K562 (cell line): ENCODE results near the gene BBLN. TPM values are rescaled to one million over a fixed set of nuclear protein-coding genes. Genes with fewer than 3 reads are reported as not detected.

Experiments used
- ATF1 ChIP-seq, 2 experiments: fragments of 450-650 bp in 1 of 2; IDR thresholded peaks; 2 replicates each; pipeline ENCODE4 v1.6.1; 2016; ENCODE audit warnings: missing compliant biosample characterization in 1 of 2, missing genetic modification characterization in 1 of 2
- CBFA2T3 ChIP-seq: fragments of 450-650 bp; IDR thresholded peaks from 2 replicates; pipeline ENCODE4 v1.6.1; 2017
- DPF2 ChIP-seq: fragments of 450-650 bp; IDR thresholded peaks from 2 replicates; pipeline ENCODE4 v1.6.1; 2016
- ELF2 ChIP-seq: fragments of 250-450 bp; sonication (Bioruptor Pico); IDR thresholded peaks from 2 replicates; pipeline ENCODE4 v1.5.0; 2021; ENCODE audit warnings: mild to moderate bottlenecking
- FOXM1 ChIP-seq, 2 experiments: fragments of 450-650 bp in 1 of 2; sonication (generic) in 1 of 2; formaldehyde crosslinking in 1 of 2; IDR thresholded peaks; 2 replicates each; pipeline versions ENCODE4 v1.6.1 to v1.9.0; 2017 to 2022; ENCODE audit warnings: low read depth in 2 of 2, mild to moderate bottlenecking in 2 of 2, missing genetic modification reagents in 1 of 2, moderate library complexity in 1 of 2
- NR2C1 ChIP-seq, 2 experiments: fragments of 450-650 bp; IDR thresholded peaks; 2 replicates each; pipeline ENCODE4 v1.6.1; 2017; ENCODE audit warnings: mild to moderate bottlenecking in 2 of 2, antibody characterized with exemption in 1 of 2, inconsistent platforms in 1 of 2, missing compliant biosample characterization in 1 of 2, missing genetic modification characterization in 1 of 2
- WHSC1 ChIP-seq: IDR thresholded peaks from one replicate; pipeline ENCODE4 v1.6.1; 2012; ENCODE audit warnings: low read length, control low read depth, inconsistent platforms
- ZBTB8A ChIP-seq: fragments of 450-650 bp; IDR thresholded peaks from 2 replicates; pipeline ENCODE4 v1.6.1; 2018; ENCODE audit warnings: mild to moderate bottlenecking, moderate library complexity; ENCODE audit not compliant: partially characterized antibody
- ZNF668 ChIP-seq: fragments of 250-450 bp; sonication (Bioruptor Pico); IDR thresholded peaks from 2 replicates; pipeline ENCODE4 v1.8.0; 2022; ENCODE audit warnings: mild to moderate bottlenecking, inconsistent platforms
- polyA plus RNA-seq, 8 experiments: library from polyadenylated mRNA; depleted of rRNA in 4 of 8; stranded (reverse) in 5 of 8; unstranded in 3 of 8; fragments of >200 nt; fragmentation: Nextera tagmentation in 2 of 8; fragmentation: Illumina TruSeq in 1 of 8; extraction: Ambion mirVana in 2 of 8; extraction: Trizol in 1 of 8; gene quantifications; 2 replicates each; pipeline versions ENCODE4 v1.2.1 to v1.2.3, GENCODE V29; 2011 to 2014; ENCODE audit warnings: inconsistent platforms in 1 of 8, missing spikeins in 1 of 8
- total RNA-seq, 7 experiments: library from RNA; depleted of rRNA in 6 of 7; stranded (reverse); fragments of >200 nt in 6 of 7; fragmentation: Illumina TruSeq in 2 of 7; extraction: Trizol in 2 of 7; gene quantifications; 2 replicates each; pipeline versions ENCODE4 v1.2.1 to v1.2.3, GENCODE V29; 2011 to 2021; ENCODE audit warnings: low replicate concordance in 1 of 7
- TF ChIP-seq, protein P1 (sequence below): fragments of 450-650 bp; IDR thresholded peaks from 2 replicates; pipeline ENCODE4 v1.6.1; 2016
- TF ChIP-seq, protein P2 (sequence below): IDR thresholded peaks from 2 replicates; pipeline ENCODE4 v1.6.1; 2011; ENCODE audit not compliant: insufficient read length; ENCODE audit errors: extremely low read depth
- TF ChIP-seq, protein P3 (sequence below): fragments of 450-650 bp; IDR thresholded peaks from 2 replicates; pipeline ENCODE4 v1.7.1; 2018; ENCODE audit warnings: mild to moderate bottlenecking, low read depth; ENCODE audit not compliant: partially characterized antibody
- TF ChIP-seq, protein P4 (sequence below): fragments of 450-650 bp; IDR thresholded peaks from 2 replicates; pipeline ENCODE4 v1.6.1; 2016; ENCODE audit warnings: low read depth, mild to moderate bottlenecking, moderate library complexity
- TF ChIP-seq, protein P5 (sequence below): fragments of 450-650 bp; IDR thresholded peaks from 2 replicates; pipeline ENCODE4 v1.6.1; 2016; ENCODE audit warnings: antibody characterized with exemption
- TF ChIP-seq, protein P6 (sequence below): conservative IDR thresholded peaks from 2 replicates; pipeline ENCODE4 v1.6.1; 2011; ENCODE audit warnings: low read depth, mild to moderate bottlenecking, low read length; ENCODE audit not compliant: control insufficient read depth
- TF ChIP-seq, protein P7 (sequence below): sonication (generic); formaldehyde crosslinking; IDR thresholded peaks from 2 replicates; pipeline ENCODE4 v1.8.0; 2022; ENCODE audit warnings: mild to moderate bottlenecking, missing genetic modification reagents

Gene BBLN
- total and polyA plus RNA-seq, 9 of the 15 experiments (the other 6 are each of a cell fraction or from before 2014, with no cell fraction given) = 4.2 to 331 (median 87.1) TPM

DNA sequence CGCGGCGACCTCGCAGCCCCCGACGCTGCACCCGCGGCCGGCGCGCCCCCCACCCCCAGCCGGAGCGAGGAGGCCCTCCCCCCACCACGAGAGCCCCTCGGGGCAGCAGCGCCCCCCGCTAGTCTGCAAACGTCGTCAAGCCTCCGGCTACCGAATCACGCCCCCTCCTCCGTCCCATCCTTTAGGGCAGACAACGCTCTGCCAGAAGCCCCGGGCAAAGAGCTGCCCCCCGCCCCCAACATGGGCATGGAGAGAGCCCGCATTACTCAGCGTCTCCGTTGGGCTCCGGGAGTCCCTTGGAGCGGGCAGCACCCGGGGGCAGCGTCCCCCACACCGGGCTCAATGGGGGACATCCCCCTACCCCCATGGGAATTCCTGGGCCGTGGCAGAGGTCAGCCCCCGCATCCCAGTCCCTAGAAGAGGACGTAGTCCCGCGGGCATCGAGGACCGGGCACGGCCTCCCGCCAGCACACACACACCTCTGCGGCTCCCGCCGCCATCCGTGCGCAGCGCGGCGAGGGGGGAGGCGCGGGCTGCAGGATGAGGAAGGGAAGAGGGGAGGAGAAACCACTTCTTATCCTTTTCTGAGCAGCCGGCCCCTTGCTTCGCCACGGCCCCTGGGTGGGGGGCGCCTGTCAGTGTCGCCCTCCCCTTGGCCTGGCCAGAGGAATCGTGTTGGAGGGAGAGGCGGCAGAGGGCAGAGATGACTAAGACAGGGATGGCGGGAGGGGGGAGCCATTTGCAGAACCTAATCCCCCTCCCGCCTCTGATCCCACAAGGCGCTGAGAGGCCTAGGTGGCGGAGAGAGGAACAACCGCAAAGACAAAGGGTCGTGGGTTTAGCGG lies 43.9 kb downstream of the BBLN start (continued):
- TF ChIP-seq NR2C1 (IDR thresholded peaks at IDR 0.05) = no peak
- TF ChIP-seq NR2C1 (tag; IDR thresholded peaks at IDR 0.05) = no peak
- no peak; the same call in 1 of the 2 replicates for TF ChIP-seq FOXM1 (IDR thresholded peaks at IDR 0.05; ENCODE audit: low read depth)
- TF ChIP-seq FOXM1 (CRISPR knock-in tag; IDR thresholded peaks at IDR 0.05; ENCODE audit: low read depth) = no peak
- TF ChIP-seq, protein P1, sequence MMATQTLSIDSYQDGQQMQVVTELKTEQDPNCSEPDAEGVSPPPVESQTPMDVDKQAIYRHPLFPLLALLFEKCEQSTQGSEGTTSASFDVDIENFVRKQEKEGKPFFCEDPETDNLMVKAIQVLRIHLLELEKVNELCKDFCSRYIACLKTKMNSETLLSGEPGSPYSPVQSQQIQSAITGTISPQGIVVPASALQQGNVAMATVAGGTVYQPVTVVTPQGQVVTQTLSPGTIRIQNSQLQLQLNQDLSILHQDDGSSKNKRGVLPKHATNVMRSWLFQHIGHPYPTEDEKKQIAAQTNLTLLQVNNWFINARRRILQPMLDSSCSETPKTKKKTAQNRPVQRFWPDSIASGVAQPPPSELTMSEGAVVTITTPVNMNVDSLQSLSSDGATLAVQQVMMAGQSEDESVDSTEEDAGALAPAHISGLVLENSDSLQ = no peak
- TF ChIP-seq ATF1 (CRISPR knock-in tag; IDR thresholded peaks at IDR 0.05) = no peak
- peak; percentile 15; the same call in 1 of the 2 replicates for TF ChIP-seq ATF1 (tag; IDR thresholded peaks at IDR 0.05)
- TF ChIP-seq, protein P2, sequence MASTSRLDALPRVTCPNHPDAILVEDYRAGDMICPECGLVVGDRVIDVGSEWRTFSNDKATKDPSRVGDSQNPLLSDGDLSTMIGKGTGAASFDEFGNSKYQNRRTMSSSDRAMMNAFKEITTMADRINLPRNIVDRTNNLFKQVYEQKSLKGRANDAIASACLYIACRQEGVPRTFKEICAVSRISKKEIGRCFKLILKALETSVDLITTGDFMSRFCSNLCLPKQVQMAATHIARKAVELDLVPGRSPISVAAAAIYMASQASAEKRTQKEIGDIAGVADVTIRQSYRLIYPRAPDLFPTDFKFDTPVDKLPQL = no peak
- TF ChIP-seq, protein P3, sequence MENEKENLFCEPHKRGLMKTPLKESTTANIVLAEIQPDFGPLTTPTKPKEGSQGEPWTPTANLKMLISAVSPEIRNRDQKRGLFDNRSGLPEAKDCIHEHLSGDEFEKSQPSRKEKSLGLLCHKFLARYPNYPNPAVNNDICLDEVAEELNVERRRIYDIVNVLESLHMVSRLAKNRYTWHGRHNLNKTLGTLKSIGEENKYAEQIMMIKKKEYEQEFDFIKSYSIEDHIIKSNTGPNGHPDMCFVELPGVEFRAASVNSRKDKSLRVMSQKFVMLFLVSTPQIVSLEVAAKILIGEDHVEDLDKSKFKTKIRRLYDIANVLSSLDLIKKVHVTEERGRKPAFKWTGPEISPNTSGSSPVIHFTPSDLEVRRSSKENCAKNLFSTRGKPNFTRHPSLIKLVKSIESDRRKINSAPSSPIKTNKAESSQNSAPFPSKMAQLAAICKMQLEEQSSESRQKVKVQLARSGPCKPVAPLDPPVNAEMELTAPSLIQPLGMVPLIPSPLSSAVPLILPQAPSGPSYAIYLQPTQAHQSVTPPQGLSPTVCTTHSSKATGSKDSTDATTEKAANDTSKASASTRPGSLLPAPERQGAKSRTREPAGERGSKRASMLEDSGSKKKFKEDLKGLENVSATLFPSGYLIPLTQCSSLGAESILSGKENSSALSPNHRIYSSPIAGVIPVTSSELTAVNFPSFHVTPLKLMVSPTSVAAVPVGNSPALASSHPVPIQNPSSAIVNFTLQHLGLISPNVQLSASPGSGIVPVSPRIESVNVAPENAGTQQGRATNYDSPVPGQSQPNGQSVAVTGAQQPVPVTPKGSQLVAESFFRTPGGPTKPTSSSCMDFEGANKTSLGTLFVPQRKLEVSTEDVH = no peak
- TF ChIP-seq ELF2 (CRISPR knock-in tag) = no peak
- TF ChIP-seq, protein P4, sequence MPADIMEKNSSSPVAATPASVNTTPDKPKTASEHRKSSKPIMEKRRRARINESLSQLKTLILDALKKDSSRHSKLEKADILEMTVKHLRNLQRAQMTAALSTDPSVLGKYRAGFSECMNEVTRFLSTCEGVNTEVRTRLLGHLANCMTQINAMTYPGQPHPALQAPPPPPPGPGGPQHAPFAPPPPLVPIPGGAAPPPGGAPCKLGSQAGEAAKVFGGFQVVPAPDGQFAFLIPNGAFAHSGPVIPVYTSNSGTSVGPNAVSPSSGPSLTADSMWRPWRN = no peak
- TF ChIP-seq, protein P5, sequence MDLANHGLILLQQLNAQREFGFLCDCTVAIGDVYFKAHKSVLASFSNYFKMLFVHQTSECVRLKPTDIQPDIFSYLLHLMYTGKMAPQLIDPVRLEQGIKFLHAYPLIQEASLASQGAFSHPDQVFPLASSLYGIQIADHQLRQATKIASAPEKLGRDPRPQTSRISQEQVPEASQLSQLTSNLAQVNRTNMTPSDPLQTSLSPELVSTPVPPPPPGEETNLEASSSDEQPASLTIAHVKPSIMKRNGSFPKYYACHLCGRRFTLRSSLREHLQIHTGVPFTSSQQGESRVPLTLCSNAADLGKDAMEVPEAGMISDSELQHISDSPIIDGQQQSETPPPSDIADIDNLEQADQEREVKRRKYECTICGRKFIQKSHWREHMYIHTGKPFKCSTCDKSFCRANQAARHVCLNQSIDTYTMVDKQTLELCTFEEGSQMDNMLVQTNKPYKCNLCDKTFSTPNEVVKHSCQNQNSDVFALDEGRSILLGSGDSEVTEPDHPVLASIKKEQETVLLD = peak; percentile 75; the same call in 1 of the 2 replicates
- TF ChIP-seq, protein P6, sequence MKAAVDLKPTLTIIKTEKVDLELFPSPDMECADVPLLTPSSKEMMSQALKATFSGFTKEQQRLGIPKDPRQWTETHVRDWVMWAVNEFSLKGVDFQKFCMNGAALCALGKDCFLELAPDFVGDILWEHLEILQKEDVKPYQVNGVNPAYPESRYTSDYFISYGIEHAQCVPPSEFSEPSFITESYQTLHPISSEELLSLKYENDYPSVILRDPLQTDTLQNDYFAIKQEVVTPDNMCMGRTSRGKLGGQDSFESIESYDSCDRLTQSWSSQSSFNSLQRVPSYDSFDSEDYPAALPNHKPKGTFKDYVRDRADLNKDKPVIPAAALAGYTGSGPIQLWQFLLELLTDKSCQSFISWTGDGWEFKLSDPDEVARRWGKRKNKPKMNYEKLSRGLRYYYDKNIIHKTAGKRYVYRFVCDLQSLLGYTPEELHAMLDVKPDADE = no peak
- TF ChIP-seq, protein P7, sequence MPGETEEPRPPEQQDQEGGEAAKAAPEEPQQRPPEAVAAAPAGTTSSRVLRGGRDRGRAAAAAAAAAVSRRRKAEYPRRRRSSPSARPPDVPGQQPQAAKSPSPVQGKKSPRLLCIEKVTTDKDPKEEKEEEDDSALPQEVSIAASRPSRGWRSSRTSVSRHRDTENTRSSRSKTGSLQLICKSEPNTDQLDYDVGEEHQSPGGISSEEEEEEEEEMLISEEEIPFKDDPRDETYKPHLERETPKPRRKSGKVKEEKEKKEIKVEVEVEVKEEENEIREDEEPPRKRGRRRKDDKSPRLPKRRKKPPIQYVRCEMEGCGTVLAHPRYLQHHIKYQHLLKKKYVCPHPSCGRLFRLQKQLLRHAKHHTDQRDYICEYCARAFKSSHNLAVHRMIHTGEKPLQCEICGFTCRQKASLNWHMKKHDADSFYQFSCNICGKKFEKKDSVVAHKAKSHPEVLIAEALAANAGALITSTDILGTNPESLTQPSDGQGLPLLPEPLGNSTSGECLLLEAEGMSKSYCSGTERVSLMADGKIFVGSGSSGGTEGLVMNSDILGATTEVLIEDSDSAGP (CRISPR knock-in tag) = no peak
- TF ChIP-seq ZBTB8A = no peak
- no peak for TF ChIP-seq CBFA2T3
- no peak for TF ChIP-seq ZNF668 (CRISPR knock-in tag)
- TF ChIP-seq DPF2 = peak; percentile 73
- TF ChIP-seq WHSC1 = no peak
